Tibial artery (tissue), 4 donors: ENCODE results near the gene KRTAP10-1.
A peak's percentile ranks its signal among the peaks of the same experiment; 100 is the strongest.

Experiments
- DNase-seq, 2 donors: peaks; one replicate each; pipeline ENCODE4 v3.0.0-alpha.2; 2019
- H3K27ac ChIP-seq, 2 donors: fragments of 200-600 bp; sonication (generic) in 1 of 2; 1 replicate in 1 of 2; 2 replicates in 1 of 2; pipeline ENCODE4 v1.5.1; 2018 to 2019; ENCODE audit warnings: mild to moderate bottlenecking in 1 of 2
- H3K27me3 ChIP-seq, 2 donors: fragments of 200-600 bp; sonication (generic) in 1 of 2; one replicate each; pipeline versions ENCODE4 v1.5.1 to v1.6.0; 2016 to 2019
- H3K36me3 ChIP-seq, 3 donors: fragments of 200-600 bp; sonication (generic) in 2 of 3; one replicate each; pipeline ENCODE4 v1.5.1; 2016 to 2019; ENCODE audit warnings: mild to moderate bottlenecking in 2 of 3
- H3K4me1 ChIP-seq, 4 donors: fragments of 200-600 bp; sonication (generic) in 2 of 4; 1 replicate in 3 of 4; 2 replicates in 1 of 4; pipeline ENCODE4 v1.5.1; 2016 to 2019
- H3K4me3 ChIP-seq, 2 donors: fragments of 200-600 bp; sonication (generic) in 1 of 2; 1 replicate in 1 of 2; 2 replicates in 1 of 2; pipeline ENCODE4 v1.5.1; 2018 to 2019; ENCODE audit warnings: mild to moderate bottlenecking in 2 of 2
- H3K9me3 ChIP-seq, 3 donors: fragments of 200-600 bp; sonication (generic) in 1 of 3; one replicate each; pipeline ENCODE4 v1.5.1; 2016 to 2019
- CTCF ChIP-seq, 2 experiments: fragments of 200-600 bp in 1 of 2; fragments of 450-650 bp in 1 of 2; IDR thresholded peaks; one replicate each; pipeline ENCODE4 v1.5.1; 2017 to 2019; ENCODE audit warnings: antibody characterized with exemption in 2 of 2, mild to moderate bottlenecking in 1 of 2, moderate library complexity in 1 of 2
- intact Hi-C: fragments of 100-400 bp; cut with DNase I; formaldehyde crosslinking; loops from one replicate; pipeline ENCODE4 v1.15.0; 2023; ENCODE audit warnings: low total_unique reads

Gene KRTAP10-1

DNA sequence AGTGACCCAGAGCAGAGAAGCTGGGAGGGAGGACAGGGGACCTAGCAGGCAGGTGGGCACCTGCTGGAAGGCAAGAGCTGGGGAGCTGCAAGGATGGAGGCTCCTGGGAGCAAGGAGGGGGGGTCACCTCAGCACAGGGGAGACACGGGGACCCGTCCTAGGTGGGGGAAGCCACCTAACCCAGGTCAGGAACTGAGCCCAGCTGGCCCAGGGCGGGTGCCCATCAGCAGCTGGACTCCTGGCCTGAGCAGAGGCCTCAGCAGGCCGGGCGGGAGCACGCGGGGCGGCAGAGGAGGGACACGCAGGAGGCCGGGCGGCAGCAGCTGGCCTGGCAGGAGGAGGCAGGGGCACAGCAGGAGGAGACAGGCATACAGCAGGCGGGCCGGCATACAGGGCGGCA, 949 bp downstream of the KRTAP10-1 start:
- Histone ChIP-seq H3K9me3 (peaks cover 0 to 15% (median 0%) of the 10 kb centered on the region in 3 donors), H3K27me3 (peaks cover 0 to 14% of the 10 kb centered on the region in 2 donors), H3K27ac (no peak overlapping the region), H3K36me3 (no peaks in the 10 kb centered on the region), H3K4me1 (no peaks in the 10 kb centered on the region), H3K4me3 (no peak overlapping the region)
- intact Hi-C loops: no loop called here
- peak in 1 of 2 donors; percentile 48 for DNase-seq
- TF ChIP-seq CTCF (IDR thresholded peaks at IDR 0.05): no peak

DNA sequence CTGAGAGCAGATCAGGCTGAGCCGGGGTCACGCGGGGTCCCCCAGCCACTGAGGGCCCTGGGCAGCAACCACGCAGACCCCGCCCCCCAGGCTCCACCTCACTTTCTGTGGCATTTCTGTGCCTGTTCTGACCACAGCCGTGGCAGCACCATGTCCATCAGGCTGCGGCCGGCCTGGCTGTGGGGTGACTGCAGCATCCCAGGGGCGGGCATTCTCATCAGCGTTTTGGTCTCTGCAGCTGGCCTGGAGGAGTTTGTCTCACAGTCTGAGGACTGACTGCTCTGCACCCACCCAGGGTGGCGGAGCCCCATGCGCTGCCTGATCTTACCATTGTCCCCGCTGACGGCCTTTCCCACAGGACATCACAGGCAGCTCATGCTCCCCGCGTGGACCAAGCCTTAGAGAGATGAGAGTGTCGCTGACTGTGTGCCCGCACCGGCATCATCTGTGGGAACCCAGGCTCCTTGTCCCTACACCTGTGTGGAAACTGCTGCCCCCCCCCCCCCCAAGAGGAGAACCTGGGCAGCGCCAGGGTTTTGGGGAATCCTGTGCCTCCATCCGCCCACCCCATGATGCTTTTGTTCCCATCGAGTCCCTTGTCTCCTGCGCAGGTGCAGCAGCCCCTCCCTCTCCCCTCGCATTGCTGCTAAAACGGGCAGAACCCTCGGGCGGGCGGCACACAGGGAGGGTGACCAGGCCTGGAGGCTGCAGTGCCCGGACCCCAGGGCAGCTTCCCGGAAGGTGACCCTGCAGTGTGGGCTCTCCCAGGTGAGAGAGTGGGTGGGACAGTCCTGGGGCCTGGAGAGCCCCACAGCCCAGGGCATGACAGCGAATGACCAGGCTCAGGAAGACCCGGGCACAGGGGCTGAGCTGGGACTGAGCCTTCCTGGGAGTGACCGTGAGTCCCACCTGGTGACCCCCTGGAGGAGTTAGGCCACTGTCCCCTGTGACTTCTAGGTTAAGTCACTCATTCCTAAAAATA, 1.8 kb downstream of the KRTAP10-1 start:
- H3K36me3 ChIP-seq: no peaks in the 10 kb centered on the region
- peak; percentile 10 to 47 for DNase-seq
- H3K9me3 ChIP-seq: peaks cover 0 to 9% (median 0%) of the 10 kb centered on the region in 3 donors
- no peak overlapping the region for H3K4me3 ChIP-seq
- TF ChIP-seq CTCF (IDR thresholded peaks at IDR 0.05): no peak
- no peaks in the 10 kb centered on the region for H3K4me1 ChIP-seq
- H3K27me3 ChIP-seq: peaks cover 0 to 19% of the 10 kb centered on the region in 2 donors
- intact Hi-C loops: no loop called here
- H3K27ac ChIP-seq: no peak overlapping the region

DNA sequence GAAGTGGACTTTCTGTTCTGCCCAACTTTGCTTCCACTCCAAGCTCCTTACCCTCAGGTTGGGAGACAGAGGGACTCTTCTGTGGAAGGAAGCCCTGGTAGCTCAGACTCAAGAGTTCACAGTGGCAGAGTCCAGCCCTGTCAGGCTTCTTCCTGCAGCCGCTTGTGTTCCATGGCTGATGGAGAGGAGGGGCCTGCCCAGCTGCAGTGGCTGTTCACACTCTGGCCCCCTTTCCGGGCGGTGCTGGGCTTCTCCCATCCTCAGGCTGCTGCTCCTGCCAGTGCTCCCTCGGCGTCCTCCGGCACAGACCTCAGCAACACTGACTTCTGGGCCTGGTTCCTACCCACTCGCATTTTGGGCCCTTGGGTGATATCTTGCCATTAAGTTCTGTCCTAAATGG, 4.0 kb downstream of the KRTAP10-1 start:
- no peaks in the 10 kb centered on the region for H3K4me1 ChIP-seq
- no peak overlapping the region for H3K27ac ChIP-seq
- H3K36me3 ChIP-seq: no peaks in the 10 kb centered on the region
- no peaks in the 10 kb centered on the region for H3K9me3 ChIP-seq
- peak in 1 of 2 donors; percentile 8 for DNase-seq
- H3K4me3 ChIP-seq: no peak overlapping the region
- intact Hi-C loops: no loop called here
- H3K27me3 ChIP-seq: peaks cover 0 to 30% of the 10 kb centered on the region in 2 donors
- TF ChIP-seq CTCF (IDR thresholded peaks at IDR 0.05): no peak

DNA sequence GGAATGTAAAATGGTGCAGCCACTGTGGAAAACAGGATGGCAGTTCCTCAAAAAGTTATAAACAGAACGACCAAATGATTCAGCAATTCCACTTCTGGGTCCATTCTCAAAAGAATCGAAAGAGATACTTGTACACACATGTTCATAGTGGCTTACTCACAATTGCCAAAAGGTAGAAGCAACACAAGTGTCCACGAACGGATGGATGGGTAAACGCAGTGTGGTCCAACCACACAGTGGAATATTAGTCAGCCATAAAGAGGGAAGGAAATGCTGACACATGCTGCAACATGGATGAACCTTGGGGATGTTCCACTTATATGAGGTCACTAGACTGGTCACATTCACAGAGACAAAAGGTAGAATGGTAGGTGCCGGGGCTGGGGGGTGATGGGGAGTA, 5.3 kb downstream of the KRTAP10-1 start:
- no peaks in the 10 kb centered on the region for H3K4me1 ChIP-seq
- H3K4me3 ChIP-seq: no peak overlapping the region
- DNase-seq: no peak
- peaks cover 0 to 37% of the 10 kb centered on the region in 2 donors for H3K27me3 ChIP-seq
- no peak for TF ChIP-seq CTCF (IDR thresholded peaks at IDR 0.05)
- H3K36me3 ChIP-seq: no peaks in the 10 kb centered on the region
- no peak overlapping the region for H3K27ac ChIP-seq
- H3K9me3 ChIP-seq: no peaks in the 10 kb centered on the region
- intact Hi-C loops: no loop called here

GRCh38 chr21:44533891-44534627, 5.9 kb downstream of the KRTAP10-1 start:
- no peak overlapping the region for H3K27ac ChIP-seq
- peak; percentile 1 to 48 for DNase-seq
- no peak for TF ChIP-seq CTCF (IDR thresholded peaks at IDR 0.05)
- no peaks in the 10 kb centered on the region for H3K4me1 ChIP-seq
- H3K4me3 ChIP-seq: no peak overlapping the region
- H3K27me3 ChIP-seq: peaks cover 0 to 40% of the 10 kb centered on the region in 2 donors
- no peaks in the 10 kb centered on the region for H3K36me3 ChIP-seq
- no peaks in the 10 kb centered on the region for H3K9me3 ChIP-seq
- intact Hi-C loops: no loop called here
